Endothelial cell (in vitro differentiated cells): ENCODE measurements around the gene SIGLEC14. TPM values are rescaled to one million over a fixed set of nuclear protein-coding genes. Genes with fewer than 3 reads are reported as not detected.

ENCODE experiments used
- DNase-seq: peaks from one replicate; pipeline ENCODE4 v3.0.0; 2021; ENCODE audit warnings: low spot score
- H3K27ac Mint-ChIP-seq: one replicate; pipeline ENCODE4 v1.8.0; 2021; ENCODE audit warnings: mixed read lengths, inconsistent platforms; ENCODE audit not compliant: unreplicated experiment
- H3K27me3 Mint-ChIP-seq: one replicate; pipeline ENCODE4 v1.8.0; 2021; ENCODE audit warnings: mild to moderate bottlenecking, moderate library complexity, mixed read lengths, inconsistent platforms; ENCODE audit not compliant: unreplicated experiment
- H3K36me3 Mint-ChIP-seq: one replicate; pipeline ENCODE4 v1.8.0; 2021; ENCODE audit warnings: mild to moderate bottlenecking, low read depth, mixed read lengths, inconsistent platforms; ENCODE audit not compliant: unreplicated experiment
- H3K4me1 Mint-ChIP-seq: one replicate; pipeline ENCODE4 v1.8.0; 2021; ENCODE audit warnings: mild to moderate bottlenecking, mixed read lengths, inconsistent platforms; ENCODE audit not compliant: unreplicated experiment
- H3K4me3 Mint-ChIP-seq: one replicate; pipeline ENCODE4 v1.8.0; 2021; ENCODE audit warnings: mild to moderate bottlenecking, mixed read lengths, inconsistent platforms; ENCODE audit not compliant: unreplicated experiment
- H3K9me3 Mint-ChIP-seq: one replicate; pipeline ENCODE4 v1.8.0; 2021; ENCODE audit warnings: mixed read lengths, inconsistent platforms; ENCODE audit not compliant: unreplicated experiment
- CTCF ChIP-seq: fragments of 200-600 bp; sonication (generic); IDR thresholded peaks from one replicate; pipeline ENCODE4 v1.5.0; 2021; ENCODE audit warnings: antibody characterized with exemption; ENCODE audit not compliant: unreplicated experiment
- total RNA-seq: library from RNA; stranded (reverse); fragmentation: NEBNext Ultra II Directional; extraction: Animal tissue kit (Norgen Biotek cat#: 25700); gene quantifications from one replicate; pipeline ENCODE4 v1.2.1, GENCODE V29; 2021; ENCODE audit not compliant: unreplicated experiment

Gene SIGLEC14
- total RNA-seq, 1 donor from 2014 or later: 0.21 TPM

GRCh38 chr19:51602189-51602854 lies 44.3 kb downstream of the SIGLEC14 start:
- no peak overlapping the region for H3K4me3 Mint-ChIP-seq
- H3K9me3 Mint-ChIP-seq: peaks cover 3% of the 10 kb centered on the region
- no peaks in the 10 kb centered on the region for H3K4me1 Mint-ChIP-seq
- no peak for DNase-seq
- H3K27me3 Mint-ChIP-seq: peaks cover 2% of the 10 kb centered on the region
- H3K36me3 Mint-ChIP-seq: peaks cover 7% of the 10 kb centered on the region
- no peak overlapping the region for H3K27ac Mint-ChIP-seq
- no peak for TF ChIP-seq CTCF

- no peak overlapping the region for H3K4me3 Mint-ChIP-seq
- H3K4me1 Mint-ChIP-seq: no peaks in the 10 kb centered on the region
- H3K27me3 Mint-ChIP-seq: peaks cover 3% of the 10 kb centered on the region
- TF ChIP-seq CTCF: no peak
- H3K27ac Mint-ChIP-seq: no peak overlapping the region
- peaks cover 7% of the 10 kb centered on the region for H3K9me3 Mint-ChIP-seq
- DNase-seq: no peak
- peaks cover 7% of the 10 kb centered on the region for H3K36me3 Mint-ChIP-seq
Observed at GRCh38 chr19:51600940-51601580, 45.6 kb downstream of the SIGLEC14 start.

- Mint-ChIP-seq H3K9me3 (peaks cover 7% of the 10 kb centered on the region), H3K4me3 (no peak overlapping the region)
Observed at GRCh38 chr19:51599084-51599483, 47.5 kb downstream of the SIGLEC14 start.

GRCh38 chr19:51598159-51598915 lies 48.3 kb downstream of the SIGLEC14 start:
- no peak for DNase-seq
- no peak for TF ChIP-seq CTCF
- Mint-ChIP-seq H3K9me3 (peaks cover 7% of the 10 kb centered on the region), H3K27me3 (peaks cover 19% of the 10 kb centered on the region), H3K4me1 (peaks cover 13% of the 10 kb centered on the region), H3K27ac (no peak overlapping the region), H3K4me3 (no peak overlapping the region), H3K36me3 (peaks cover 16% of the 10 kb centered on the region)

More at GRCh38 chr19:51599084-51599483, 47.5 kb downstream of the SIGLEC14 start:
- H3K27me3 Mint-ChIP-seq: peaks cover 12% of the 10 kb centered on the region
- TF ChIP-seq CTCF: no peak
- H3K4me1 Mint-ChIP-seq: peaks cover 9% of the 10 kb centered on the region
- no peak for DNase-seq
- peaks cover 16% of the 10 kb centered on the region for H3K36me3 Mint-ChIP-seq
- H3K27ac Mint-ChIP-seq: no peak overlapping the region
